Urinary bladder (tissue), 4 donors: ENCODE data around the gene ABO. TPM values are rescaled to one million over a fixed set of nuclear protein-coding genes. Genes with fewer than 3 reads are reported as not detected.
"Not testable (repeated sequence)": the region's sequence is repeated elsewhere in the genome, so short reads cannot be mapped to it uniquely, and the experiment has no call there.

Source experiments
- DNase-seq: peaks from one replicate; pipeline ENCODE4 v3.0.0-alpha.2; 2015; ENCODE audit errors: extremely low spot score
- H3K27ac ChIP-seq: one replicate; pipeline ENCODE4 v1.5.1; 2013; ENCODE audit warnings: low read depth, mild to moderate bottlenecking, moderate library complexity
- H3K36me3 ChIP-seq: one replicate; pipeline ENCODE4 v1.6.1; 2013; ENCODE audit warnings: mild to moderate bottlenecking, moderate library complexity; ENCODE audit not compliant: insufficient read depth
- H3K4me1 ChIP-seq: one replicate; pipeline ENCODE4 v1.6.1; 2013; ENCODE audit warnings: mild to moderate bottlenecking, moderate library complexity; ENCODE audit not compliant: insufficient read depth
- H3K4me3 ChIP-seq: one replicate; pipeline ENCODE4 v1.5.1; 2013; ENCODE audit warnings: low read depth, low read length
- WGBS: extraction: QIAGEN DNeasy Blood & Tissue Kit; methylation state at CpG from one replicate; pipeline ENCODE4 v1.1.7; 2013; 5-methylcytosine and 5-hydroxymethylcytosine counted together
- polyA plus RNA-seq: library from polyadenylated mRNA; stranded (reverse); fragments of 200-250 nt; gene quantifications from one replicate; pipeline ENCODE4 v1.2.3, GENCODE V29; 2013
- total RNA-seq: library from RNA; depleted of rRNA; stranded (reverse); fragments of >200 nt; gene quantifications from one replicate; pipeline ENCODE4 v1.2.3, GENCODE V29; 2014
- donor health status: healthy with polysubstance abuse.
- donor health status: healthy.

ABO gene
- total and polyA plus RNA-seq, 2 donors, result 1.4 to 1.9 TPM

DNA sequence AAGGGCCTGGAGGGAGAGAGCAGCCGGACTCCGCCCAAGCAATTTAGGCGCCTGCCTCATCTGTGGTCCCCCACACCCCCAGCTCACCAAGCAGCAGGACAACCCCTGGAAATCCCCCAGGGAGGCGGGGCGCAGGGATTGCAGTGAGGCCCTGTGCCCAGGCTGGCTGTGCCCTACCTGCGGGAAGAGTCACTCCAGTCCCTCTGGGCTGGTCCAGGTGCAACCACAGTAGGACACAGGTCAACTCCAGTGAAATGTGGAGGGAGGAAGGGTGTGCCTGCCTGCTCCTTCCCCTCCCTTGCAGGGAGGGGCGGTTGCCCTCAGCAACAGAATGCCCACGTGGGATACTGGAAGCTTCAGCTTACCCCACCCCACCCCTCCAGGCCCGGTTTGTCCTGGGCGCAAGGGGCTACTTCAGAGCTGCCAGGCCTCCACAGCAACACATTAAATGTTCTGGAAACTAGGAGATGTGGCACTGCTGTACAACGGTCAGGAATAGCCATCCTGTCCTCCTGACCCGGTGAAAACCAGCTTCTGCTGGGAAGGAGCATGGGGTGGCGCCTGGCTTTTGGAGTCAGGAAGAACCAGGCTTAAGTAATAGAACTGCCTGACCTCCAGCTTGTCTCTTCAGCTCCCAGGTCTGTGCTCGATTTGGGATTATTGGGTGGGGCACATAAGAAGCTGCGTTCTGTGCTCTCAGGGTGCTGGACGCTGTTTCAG lies 22.5 kb downstream of the ABO start:
- no peak overlapping the region for H3K4me3 ChIP-seq
- DNase-seq, result no peak
- WGBS, result 64% methylated on average over 16 of the region's 16 CpGs

DNA sequence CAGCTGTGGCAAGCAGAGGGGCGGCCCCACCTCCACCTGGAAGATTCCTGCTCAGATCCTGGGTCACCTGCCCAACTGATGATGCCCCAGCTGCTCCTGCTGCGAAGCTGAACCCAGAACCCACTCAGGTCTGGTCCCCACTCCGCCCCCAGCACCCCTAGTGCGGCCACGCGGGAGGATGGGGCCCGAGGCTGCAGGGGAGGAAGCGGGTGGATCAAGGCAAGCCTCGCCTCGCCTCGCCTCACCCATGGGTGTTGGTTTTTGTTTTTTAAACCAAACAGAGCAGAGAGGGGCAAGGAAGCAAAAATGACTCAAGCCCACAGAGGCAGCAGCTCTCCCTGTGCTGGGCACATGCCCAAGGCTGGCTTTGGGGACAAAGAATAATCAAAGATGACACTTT lies 23.2 kb downstream of the ABO start:
- 81% methylated on average over 11 of the region's 11 CpGs for WGBS

More for the DNA sequence above, 22.5 kb downstream of the ABO start:
- no peaks in the 10 kb centered on the region for H3K4me1 ChIP-seq
- H3K36me3 ChIP-seq, result no peaks in the 10 kb centered on the region
- H3K27ac ChIP-seq, result peak overlapping the region; percentile 81

DNA sequence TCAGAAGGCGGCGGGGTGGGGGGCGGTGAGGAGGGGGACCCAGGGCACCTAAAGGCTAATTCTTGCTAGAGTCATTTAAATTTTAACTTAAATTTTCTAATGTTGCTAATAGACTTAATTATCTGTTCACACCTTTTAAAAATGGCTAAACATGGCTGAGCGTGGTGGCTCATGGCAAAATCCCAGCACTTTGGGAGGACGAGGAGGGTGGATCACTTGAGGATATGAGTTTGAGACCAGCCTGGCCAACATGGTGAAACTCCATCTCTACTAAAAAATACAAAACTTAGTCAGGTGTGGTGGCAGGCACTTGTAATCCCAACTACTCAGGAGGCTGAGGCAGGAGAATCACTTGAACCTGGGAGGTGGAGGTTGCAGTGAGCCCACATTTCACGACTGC lies 23.8 kb downstream of the ABO start:
- H3K4me1 ChIP-seq, H3K4me3 ChIP-seq, H3K36me3 ChIP-seq, DNase-seq: not testable (repeated sequence)
- peak overlapping the region; percentile 51 for H3K27ac ChIP-seq
- 79% methylated on average over 6 of the region's 6 CpGs for WGBS

More for the DNA sequence above, 23.2 kb downstream of the ABO start:
- no peak for DNase-seq
- Histone ChIP-seq H3K36me3 (no peaks in the 10 kb centered on the region), H3K4me3 (no peak overlapping the region), H3K27ac (peak overlapping the region; percentile 81), H3K4me1 (no peaks in the 10 kb centered on the region)

DNA sequence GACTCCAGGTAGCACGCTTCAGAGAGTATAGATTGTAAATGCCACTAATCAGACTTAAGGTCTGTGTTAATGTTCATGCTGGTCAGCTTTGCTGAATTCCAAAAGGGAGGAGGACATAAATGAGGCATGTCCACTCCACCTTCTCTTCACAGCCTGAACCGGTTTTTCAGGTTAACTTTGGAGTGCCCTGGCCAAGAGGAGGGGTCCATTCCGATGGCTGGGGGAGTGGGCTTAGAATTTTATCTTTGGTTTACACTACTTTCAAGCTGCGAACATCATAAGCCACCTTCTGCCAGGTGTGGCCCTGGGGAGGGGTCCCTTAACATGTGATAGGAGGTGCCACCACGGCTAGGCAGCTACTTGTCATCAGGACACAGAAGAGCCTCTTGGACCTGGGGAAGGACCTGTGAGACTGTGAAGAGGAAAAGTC lies 24.2 kb downstream of the ABO start:
- no peaks in the 10 kb centered on the region for H3K36me3 ChIP-seq
- H3K4me3 ChIP-seq, result no peak overlapping the region
- WGBS, result 55% methylated on average over 5 of the region's 5 CpGs
- no peak overlapping the region for H3K27ac ChIP-seq
- no peak for DNase-seq
- no peaks in the 10 kb centered on the region for H3K4me1 ChIP-seq

DNA sequence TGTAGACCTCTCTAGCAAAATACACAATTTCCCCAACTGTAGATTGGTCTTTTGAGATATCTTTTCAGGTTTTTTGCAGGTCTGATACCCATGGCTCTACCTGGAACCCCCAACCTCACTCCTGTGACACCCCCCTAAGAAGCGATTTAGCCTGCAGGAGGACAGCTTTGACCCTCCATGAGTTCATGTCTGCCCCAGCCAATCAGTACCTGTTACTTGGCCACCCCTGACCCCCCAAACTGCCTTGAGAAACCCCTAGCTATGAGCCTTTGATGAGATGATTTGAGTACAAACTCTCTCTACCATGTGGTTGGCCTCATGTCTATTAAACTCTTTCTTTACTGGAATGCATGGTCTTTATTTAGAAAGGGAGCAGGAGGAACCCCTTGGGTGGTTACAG lies 25.7 kb downstream of the ABO start:
- H3K4me3 ChIP-seq, result no peak overlapping the region
- no peaks in the 10 kb centered on the region for H3K36me3 ChIP-seq
- peak overlapping the region; percentile 56 for H3K27ac ChIP-seq
- H3K4me1 ChIP-seq, result no peaks in the 10 kb centered on the region
- 100% methylated on average over 1 of the region's 1 CpG for WGBS
- DNase-seq, result no peak

DNA sequence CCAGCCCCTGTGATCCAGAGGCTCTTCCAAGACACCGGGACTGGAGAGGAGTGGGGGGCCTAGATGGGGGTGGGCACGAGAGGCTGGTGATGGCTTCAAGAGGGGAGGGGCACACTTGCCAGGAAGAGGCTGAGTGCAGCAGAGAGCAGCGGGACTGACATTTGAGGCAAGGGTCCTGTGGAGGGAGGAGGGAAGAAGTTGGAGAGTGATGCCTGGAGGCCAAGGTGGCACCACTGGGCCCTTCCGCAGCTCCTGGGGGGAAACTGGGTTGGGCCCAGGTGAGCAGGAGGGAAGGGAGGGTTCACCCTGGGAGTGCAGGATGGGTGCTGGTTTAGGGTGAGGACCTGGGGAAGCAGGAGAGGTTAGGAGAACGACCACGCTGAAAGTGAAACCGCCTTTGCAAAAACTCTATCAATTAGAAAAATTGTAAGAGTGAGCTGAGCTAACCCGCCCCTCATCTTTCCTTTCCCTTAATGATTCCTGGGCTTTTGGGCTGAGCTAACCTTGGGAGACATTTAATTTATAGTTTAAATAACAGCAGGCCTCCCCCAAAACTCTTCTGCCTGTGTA lies 26.2 kb downstream of the ABO start:
- DNase-seq, result no peak
- Histone ChIP-seq H3K4me3 (no peak overlapping the region), H3K36me3 (no peaks in the 10 kb centered on the region), H3K4me1 (no peaks in the 10 kb centered on the region), H3K27ac (no peak overlapping the region)
- 87% methylated on average over 8 of the region's 8 CpGs for whole genome bisulfite sequencing

DNA sequence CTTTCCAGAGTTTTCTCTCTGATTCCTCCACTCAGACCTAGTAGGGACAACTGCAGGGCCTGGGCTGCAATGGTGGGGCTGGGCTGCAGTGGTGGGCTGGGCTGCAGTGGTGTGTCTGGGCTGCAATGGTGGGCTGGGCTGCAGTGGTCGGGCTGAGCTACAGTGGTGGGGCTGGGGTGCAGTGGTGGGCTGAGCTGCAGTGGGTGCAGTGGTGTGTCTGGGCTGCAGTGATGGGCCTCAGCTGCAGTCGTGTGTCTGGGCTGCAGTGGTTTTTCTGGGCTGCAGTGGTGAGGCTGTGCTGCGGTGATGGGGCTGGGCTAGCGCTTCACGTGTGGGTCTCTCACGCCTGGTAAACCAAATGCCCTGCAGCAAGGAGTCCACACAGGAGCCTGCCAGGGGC lies 27.4 kb downstream of the ABO start:
- no peak overlapping the region for H3K27ac ChIP-seq
- no peaks in the 10 kb centered on the region for H3K4me1 ChIP-seq
- WGBS, result 74% methylated on average over 6 of the region's 6 CpGs
- no peaks in the 10 kb centered on the region for H3K36me3 ChIP-seq
- no peak for DNase-seq
- no peak overlapping the region for H3K4me3 ChIP-seq

DNA sequence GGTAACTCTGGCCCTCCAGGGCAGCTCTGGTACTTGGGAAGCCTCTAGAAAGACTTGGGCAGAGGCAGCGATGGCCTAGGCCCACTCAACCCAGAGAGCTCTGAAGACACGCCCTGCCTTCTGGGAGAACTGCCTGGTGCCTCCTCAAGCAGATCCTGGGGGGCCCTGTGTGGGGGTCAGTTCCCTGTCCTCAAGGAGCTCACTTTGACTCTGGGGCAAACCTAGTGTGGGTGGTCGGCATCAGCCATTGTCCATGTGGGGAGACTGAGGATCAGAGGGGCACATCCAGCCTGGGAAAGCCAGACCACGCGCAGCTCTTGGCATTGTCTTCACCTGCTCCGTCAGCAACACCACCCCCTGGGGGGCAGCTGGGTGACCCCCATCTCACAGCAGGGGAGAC lies 28.0 kb downstream of the ABO start:
- Histone ChIP-seq H3K4me1 (no peaks in the 10 kb centered on the region), H3K27ac (no peak overlapping the region), H3K36me3 (no peaks in the 10 kb centered on the region), H3K4me3 (no peak overlapping the region)
- 87% methylated on average over 6 of the region's 6 CpGs for WGBS
- no peak for DNase-seq

DNA sequence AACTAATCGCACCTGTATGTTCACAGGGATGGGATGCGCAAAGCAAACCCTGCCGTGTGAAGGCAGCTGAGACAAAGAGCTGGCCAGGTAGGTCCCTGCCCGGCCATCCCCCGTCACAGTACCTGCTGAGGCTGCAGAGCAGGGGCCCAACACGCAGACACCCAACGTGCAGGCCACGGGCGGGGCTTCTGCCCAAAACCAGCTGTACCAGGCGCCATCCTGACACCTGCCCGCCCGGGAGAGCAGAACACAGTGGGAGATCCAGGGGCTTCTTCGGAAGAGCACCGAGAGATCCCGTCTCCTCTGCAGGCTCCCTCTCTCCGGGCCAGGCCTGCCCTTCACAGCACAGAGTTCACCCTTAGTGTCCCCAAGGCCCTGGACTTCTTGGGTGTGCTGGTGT lies 28.4 kb downstream of the ABO start:
- Histone ChIP-seq H3K36me3 (no peaks in the 10 kb centered on the region), H3K27ac (no peak overlapping the region), H3K4me3 (no peak overlapping the region), H3K4me1 (no peaks in the 10 kb centered on the region)
- no peak for DNase-seq
- WGBS, result 85% methylated on average over 16 of the region's 16 CpGs

DNA sequence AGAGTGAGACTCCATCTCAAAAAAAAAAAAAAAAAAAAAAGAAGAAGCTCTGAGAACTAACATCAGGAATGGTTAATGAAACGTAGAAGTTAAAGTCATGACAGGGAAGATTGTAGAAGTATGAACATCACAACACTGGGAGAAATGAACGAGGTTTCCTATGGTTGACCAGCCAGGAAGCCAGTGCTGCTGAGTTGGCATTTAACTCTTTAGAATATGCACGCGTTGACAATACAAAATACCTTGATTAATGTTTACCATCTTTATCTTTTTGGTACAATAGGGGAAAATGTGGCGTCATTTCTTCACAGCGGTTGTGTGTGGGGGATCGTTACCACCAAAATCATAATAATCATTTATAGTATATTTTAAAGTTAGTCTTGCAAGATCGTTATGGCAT lies 32.0 kb downstream of the ABO start:
- no peaks in the 10 kb centered on the region for H3K36me3 ChIP-seq
- no peak overlapping the region for H3K4me3 ChIP-seq
- no peak overlapping the region for H3K27ac ChIP-seq
- WGBS, result 74% methylated on average over 8 of the region's 8 CpGs
- no peaks in the 10 kb centered on the region for H3K4me1 ChIP-seq
- DNase-seq, result no peak

DNA sequence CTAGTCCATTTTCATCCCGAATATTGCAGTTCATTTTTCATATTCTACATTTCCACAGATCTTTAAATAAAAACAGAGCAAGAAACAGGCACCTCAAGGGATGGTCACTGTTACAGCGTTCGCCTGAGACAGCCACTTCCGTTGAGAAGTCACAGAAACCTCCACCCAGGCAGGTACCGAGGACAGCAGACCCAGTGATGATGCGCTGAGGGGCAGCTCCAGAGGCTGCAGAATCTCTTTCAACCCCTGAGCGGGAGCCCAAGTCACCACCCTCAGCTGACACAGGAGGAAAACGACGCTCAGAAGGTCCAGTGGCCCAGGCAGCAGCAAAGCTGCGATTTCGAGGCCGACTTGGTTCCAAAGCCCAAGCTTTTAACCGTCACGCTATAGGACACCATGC lies 32.8 kb downstream of the ABO start:
- no peak overlapping the region for H3K4me3 ChIP-seq
- no peak for DNase-seq
- H3K4me1 ChIP-seq, result no peaks in the 10 kb centered on the region
- H3K27ac ChIP-seq, result no peak overlapping the region
- H3K36me3 ChIP-seq, result no peaks in the 10 kb centered on the region
- 84% methylated on average over 14 of the region's 14 CpGs for WGBS

DNA sequence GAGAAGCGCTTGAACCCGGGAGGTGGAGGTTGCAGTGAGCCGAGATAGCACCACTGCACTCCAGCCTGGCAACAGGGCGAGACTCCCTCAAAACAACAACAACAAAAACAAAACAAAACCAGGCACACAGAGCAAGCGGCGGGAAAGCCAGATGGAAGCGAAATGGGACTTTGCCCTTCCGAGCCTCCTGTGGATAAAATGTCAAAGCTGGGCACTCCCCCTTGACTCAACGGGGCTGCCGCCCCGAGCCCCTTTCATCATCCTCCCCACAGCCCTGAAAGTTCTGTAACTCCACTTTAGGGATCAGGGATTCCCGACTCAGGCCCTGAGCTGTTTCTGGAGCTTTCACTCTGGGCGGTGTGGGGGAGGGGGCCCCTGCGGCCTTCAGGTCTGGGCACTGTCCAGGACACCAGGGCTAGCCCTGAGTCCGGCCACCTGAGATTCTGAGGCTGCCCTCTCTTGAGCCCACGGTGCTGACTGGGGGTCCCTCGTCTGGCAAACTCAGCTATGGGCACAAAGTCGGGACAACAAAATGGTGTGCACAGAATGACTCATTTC lies 35.4 kb downstream of the ABO start:
- WGBS, result 89% methylated on average over 18 of the region's 18 CpGs
- Histone ChIP-seq H3K36me3 (no peaks in the 10 kb centered on the region), H3K4me3 (no peak overlapping the region), H3K4me1 (no peaks in the 10 kb centered on the region), H3K27ac (no peak overlapping the region)
- no peak for DNase-seq

DNA sequence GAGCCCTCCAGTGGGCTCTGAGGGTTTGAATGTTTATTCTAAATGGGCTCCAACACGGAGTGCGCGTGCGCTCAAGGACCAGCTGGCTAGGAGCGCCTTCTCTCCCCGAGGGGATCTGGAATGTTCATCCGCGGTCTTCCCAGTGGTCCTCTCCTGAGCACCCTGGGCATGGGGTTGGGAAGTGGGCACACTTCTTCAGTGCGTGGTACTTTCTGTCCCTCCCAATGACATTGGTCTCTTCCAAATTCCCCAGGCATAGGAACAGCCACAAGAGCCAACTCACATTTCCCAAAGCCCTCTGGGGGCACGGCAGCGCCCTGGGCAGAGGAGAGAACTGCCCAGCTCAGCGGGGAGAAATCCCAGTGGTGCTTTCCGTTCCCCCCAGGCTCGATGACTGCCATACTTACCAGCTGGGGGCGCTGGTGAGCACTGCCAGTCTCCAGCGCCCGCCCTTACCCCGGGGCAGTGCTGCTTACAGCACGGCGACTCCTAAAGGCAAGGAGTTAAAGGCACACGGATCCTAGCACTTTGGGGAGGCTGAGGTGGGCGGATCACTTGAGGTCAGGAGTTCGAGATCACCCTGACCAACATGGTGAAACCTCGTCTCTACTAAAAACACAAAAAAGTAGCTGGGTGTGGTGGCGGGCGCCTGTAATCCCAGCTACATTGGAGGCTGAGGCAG lies 36.0 kb downstream of the ABO start:
- H3K36me3 ChIP-seq, result no peaks in the 10 kb centered on the region
- H3K4me3 ChIP-seq, result peak overlapping the region; percentile 8
- no peaks in the 10 kb centered on the region for H3K4me1 ChIP-seq
- WGBS, result 11% methylated on average over 26 of the region's 26 CpGs
- H3K27ac ChIP-seq, result no peak overlapping the region
- DNase-seq, result peak; percentile 23
